LoVo (cell line): ENCODE measurements around the gene WNT3A.
"Not testable (repeated sequence)": the region's sequence is repeated elsewhere in the genome, so short reads cannot be mapped to it uniquely, and the experiment has no call there.

Experiments
- DNase-seq: peaks from one replicate; pipeline ENCODE4 v3.0.0-alpha.2; 2016; ENCODE audit warnings: low spot score

The WNT3A gene

DNA sequence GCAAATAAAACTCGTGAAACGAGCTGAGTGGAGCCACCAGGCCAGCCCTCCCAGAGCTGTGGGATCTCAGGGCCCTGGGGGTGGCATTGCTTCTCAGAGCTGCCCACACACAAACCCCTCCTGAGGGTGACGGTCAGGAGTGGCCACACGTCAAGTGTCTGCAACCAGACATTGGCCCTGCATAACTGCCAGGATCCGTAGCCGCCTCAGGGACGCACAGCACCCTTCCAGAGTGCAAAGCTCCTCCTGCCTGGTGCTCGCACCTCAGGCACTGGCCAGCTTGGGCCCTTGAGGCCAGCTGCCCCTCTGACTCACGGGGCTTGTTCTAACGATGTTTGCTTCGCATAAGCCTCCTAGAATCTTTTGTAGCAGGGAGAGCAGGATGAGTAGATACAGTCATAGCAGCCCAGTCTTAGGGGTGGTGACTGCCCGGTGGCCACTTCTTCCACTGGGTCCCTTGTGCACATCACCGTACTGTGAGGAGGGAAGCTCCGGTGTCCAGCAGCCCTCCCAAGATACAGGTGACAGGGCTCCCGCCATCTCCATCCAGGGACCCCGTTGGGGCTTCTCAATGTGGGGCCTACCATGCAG, 5.0 kb downstream of the WNT3A start:
- no peak for DNase-seq

DNA sequence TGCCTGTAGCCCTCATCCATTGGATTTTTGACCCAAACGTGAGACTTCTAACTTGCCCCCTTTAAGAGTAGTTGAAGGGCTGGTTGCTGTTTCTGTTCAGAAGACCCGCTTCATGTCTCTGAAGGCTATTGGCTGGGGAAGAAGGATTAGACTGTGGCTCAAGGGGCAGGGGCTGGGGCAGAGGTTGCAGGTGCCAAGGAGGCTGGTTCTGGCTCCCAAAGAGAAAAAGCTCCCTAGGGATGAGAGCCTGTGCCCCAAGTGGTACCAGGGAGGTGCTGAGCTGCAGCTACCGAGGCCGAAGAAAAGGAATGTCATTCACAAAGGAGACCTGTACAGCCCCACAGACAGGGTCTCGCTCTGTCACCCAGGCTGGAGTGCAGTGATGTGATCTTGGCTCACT, 5.8 kb downstream of the WNT3A start:
- DNase-seq = no peak

DNA sequence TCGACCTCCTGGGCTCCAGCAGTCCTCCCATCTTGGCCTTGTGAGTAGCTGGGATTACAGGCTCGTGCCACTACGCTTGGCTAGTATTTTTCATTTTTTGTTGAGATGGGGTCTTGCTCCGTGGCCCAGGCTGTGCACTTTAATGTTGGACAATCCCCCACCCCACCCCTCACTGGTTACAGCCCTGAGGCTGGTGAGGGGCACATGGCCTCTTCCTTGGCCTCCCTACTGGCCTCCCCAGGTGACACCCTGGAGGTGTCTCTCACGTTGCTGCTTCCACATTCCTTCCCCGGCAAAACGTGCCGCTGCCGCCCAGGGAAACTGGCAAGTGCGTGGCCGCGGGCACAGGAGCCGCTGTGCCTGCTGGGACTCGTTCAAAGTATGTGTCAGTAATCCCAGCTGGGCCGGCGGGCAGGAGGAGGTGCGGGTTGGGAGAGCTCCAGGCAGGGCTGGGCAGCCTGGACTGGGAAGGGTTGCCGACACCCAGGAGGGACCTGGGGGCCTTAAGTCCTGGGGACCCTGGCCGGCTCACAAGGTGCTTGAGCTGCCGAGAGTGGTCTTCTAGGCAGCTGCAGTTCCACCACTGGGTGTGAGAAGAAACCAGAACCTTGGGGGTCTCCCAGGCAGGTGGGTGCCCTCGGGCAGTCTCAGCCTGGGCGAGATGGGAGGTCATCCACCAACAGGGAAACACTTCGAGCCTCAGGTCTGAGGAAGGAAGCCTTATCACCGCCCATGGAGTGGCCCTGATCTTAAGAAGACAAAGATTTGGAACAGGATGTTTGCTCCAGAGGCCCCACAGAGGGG, 6.5 kb downstream of the WNT3A start:
- DNase-seq = no peak

DNA sequence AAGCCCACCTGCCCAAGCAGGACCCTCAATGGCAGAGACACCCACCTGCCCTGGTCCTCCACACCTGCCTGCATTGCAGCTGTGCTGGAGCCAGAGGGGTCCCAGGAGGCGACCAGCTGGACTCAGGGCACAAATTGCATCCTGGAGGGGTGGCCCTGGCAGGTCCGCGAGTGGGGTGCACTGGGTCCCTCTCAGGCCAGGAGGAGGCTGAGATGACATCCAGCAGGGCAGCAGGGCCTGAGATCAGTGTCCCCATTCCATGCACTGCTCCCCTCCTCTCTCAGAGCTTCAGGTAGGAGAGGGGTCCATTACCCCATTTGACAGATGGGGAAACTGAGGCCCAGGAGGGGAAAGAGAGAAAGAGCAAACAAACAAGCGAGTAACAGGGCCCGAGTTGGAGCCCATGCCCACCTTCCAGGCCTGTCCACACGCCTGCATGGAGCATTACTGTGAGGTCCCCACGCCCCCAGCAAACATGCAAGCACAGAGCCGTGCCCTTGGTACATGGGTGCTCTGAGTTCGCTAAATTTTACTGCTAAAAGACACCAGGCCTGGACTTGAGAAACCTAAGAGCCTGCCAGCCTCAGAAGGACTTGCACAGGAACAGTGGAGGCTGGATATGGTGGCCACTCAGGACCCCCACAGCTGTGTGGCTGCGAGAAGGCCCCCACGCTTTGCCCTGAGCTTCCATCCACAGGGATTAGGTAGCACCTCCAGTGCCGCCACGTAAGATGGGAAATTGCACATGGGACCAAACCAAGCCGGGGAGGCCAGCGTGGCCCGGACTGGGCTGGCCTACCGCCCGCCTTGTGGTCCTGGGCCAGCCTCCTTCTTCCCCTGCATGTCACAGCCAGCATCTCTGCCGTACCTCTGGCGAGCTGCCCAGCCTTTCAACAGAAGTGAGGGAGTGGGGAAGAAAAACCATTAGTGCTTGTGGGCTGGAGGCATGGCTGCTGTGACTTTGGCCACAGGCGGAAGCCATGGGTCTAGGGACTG, 7.4 kb downstream of the WNT3A start:
- no peak for DNase-seq

DNA sequence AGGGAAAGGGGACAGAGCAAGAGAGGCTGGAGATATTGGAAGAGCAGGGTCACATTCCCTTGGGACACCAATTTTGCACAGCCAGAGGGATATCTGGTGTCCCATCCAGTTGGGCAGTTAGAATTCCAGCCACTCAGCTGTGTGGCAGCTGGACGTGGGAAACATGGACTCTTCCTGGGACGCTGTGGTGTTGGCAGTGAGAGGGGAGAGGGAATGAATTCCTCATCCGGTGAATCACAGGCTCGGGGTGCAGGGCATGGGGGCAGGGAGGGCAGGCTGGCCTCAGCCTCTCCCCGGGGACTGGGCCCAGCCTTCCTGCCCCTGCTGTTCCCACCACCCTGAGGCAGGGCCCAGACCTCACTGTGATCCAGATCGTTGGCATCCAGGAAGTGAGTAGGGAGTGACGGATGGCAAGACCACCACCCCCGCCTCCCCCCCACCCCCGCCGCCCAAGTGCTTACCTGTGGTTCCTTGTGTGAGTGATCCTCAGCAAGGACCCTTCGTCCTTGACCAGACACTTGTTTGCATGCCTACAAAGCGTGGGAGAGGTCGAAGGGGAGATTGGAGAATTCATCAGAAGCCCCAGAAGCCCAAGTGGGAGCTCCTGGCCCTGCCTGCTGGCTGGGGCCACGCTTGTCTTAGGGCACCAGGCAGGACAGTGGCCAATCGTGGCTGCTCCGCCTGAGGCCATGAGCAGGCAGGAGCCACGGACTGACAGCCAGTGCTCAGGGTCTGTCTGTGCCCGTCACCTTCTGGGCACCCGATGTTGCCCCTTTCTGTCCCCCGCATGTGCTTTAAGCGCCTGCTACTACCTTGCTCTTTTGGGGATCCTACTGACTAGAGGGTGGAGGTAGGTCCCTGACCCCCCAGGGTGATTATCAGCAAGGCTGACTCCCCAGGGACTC, 8.7 kb downstream of the WNT3A start:
- no peak for DNase-seq

DNA sequence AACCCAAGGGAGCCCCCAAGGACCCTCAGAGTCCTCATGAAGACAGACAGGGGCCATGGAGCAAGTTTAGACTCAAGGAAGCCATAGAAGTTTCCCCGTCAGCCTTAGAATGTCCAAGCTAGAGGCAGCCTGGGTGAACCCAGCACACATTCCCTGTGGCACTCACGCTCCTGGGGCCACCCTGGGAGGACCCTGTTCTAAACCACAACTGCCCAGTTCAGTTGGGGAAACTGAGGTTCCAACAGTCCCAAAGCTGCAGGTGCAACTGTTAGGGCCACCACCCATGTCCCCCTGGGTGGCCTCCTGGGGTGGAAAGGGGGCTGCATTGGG, 9.3 kb downstream of the WNT3A start:
- DNase-seq = no peak

DNA sequence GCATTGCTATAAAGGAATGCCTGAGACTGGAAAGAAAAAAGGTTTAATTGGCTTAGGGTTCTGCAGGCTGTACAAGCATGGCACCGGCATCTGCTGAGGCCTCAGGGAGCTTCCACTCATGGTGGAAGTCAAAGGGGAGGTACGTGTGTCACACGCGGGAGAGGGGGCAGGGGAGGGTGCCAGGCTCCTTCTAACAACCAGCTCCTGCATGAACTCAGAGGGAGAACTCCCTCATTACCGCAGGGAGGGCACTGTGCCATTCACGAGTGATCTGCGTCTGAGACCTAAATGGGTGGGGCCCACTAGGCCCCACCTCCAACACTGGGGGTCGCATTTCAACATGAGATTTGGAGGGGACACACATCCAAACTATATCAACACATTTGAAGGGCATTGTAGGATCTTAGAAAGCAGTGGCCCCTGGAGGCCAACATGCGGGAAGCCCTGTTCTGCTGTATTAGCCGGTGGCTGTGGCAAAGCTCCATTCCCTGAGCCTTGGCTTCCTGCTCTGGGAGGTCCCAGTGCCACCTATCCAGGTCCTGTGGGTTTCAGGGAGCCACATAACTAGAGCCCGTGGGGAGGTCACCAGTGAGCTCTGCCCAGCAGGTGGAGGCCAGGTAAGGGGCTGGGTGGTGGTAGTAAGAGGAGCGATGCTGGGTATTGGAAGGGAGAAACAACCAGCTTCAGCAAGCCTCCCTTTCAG, 10.0 kb downstream of the WNT3A start:
- no peak for DNase-seq

DNA sequence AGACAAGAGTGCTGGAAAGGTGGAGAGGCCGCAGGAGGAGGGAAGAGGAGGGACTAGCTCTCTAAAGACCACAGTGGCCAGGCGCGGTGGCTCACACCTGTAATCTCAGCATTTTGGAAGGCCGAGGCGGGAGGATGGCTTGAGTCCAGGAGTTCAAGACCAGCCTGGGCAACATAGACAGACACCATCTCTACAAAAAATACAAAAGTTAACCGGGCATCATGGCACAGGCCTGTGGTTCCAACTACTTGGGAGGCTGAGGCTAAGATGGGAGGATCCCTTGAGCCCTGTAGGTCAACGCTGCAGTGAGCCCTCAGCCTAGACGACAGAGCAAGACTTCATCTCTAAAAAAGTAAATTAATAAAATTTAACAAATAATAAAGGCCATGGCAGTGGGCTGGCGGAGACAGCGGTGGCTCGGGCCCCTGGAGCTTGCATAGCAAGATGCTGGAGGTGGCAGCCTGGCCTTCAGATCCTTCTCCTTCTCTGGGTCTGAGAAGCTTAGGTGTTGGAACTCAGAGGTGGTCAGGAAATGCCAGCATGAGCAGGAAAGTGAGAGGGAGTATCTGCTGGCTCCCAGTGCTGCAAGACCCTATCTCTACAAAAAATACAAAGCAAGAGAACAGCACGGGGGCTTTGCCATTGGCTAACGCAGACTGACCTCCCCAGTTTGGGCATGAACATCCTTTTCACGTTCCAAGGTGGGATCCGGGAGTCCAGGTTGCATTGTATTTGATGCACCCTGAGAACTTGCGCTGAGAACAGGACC, 10.7 kb downstream of the WNT3A start:
- no peak for DNase-seq

DNA sequence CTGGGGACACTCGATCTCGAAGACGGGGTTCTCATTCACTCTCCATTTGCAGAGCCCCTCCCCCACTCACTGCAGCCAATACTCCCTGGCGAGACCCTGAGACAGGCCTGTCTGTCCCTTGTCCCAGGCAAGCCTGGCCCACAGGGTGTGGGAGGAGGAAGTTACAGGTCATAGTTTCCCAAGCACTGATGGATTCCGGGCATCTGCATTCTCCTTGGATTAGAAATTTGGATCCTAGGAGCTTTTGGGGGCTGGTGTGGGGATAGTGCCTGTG, 11.3 kb downstream of the WNT3A start:
- DNase-seq = no peak

DNA sequence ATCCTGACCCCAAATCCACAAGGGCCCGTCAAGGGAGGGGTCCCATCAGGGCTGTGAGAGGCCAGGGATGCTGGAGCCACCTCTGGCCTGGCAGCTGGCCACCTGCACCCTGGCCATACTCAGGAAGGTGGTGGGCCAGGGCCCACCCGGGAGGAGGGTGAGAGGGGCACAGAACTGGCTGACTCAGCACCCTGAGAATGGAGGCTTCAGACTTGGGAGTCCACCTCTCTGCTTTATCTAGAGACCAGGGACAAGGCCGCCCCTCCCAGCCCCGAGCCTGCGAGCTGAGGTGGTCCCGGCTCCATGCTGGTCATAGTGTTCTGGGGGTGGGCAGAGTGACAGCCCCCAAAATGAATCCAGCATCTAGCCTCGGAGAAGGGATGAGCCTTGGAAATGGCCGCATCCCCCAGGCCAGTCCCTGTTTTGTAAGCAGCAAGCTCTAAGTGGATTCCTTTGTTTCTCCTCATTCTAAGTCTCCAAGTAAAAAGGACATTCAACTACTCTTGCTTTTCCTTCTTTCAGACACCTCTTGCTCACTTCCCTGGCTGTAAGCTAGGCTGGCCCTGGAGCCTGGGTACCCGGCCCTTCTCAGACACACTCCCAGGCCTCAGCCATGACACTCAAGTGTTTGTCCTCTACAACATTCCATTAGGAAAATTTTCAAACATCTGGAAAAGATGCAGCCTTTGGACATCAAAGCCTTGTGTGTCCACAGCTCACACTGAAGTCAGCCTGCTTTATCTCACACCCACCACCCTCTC, 12.3 kb downstream of the WNT3A start:
- DNase-seq = no peak

DNA sequence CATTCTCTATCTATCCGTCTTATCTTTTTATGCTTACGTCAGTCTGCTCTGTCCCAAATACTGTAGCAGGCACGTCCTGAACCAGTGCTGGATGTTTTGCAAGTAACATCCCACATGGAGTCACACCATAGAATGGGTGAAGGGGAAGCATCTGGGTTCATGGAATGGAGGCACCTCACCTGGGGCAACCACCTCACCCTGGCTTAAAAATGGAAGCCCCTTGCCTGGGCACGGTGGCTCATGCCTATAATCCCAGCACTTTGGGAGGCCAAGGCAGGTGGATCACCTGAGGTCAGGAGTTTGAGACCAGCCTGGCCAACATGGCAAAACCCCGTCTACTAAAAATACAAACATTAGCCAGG, 12.9 kb downstream of the WNT3A start:
- not testable (repeated sequence) for DNase-seq

DNA sequence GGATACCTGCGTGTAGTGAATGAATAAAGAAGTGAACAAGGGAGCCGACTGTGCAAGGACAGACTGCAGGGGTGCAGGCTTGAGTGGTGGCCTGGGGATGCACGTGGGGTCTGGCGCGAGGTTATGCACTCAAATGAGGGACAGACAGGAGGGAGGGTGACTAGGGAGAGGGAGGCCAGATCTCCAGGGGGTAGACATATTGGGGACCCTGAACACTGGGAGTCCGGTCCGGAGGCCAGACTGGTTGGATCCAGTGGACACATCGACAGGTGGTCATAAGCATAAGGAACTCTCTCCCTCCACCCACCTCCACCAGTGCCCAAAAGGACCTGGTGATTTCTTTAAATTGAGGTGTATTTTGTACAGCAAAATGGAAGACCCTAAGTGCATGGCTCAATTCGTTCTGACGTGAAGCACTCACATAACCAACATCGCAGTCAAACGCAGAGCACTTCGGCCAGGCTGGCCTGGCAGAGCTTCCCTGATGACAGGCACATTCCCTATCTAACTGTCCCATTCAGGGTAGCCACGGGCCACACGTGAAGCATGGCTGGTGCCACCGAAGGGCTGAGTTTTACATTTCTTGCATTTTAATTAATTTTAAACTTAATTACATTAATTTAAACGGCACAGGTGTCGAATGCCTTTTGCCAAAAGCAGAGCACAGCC, 14.0 kb downstream of the WNT3A start:
- no peak for DNase-seq

DNA sequence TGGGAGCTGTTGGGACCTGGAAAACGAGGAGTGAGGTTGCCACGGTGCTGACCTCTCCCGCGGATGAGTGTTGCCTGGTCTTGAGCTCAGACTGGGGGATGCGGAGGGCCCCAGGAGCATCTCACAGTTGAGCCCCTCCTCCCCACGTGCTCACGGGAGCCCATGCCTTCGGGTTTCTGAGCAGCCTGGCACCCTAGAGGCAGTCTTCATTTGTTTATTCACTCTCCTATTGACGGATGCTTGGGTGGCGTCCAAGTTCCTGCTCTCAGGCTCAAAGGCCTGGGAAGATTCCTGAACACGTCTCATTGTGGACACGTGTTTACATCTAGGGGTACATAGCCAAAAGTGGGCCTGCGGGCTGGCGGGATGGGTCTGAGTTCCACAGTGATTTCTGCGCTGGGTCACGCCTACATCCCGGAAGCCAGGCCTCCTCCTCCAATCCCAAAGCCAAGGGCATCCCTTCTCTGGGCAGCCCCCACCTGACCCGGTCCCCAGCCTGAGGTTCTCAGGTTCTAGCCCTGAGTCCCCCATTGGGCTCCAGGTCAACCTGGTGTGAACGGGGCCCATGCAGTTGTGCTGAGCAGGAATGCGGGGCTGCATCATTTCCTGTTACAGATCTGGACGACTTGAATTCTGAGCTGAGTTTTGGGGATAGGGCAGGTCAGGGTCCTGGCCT, 14.7 kb downstream of the WNT3A start:
- DNase-seq = no peak

DNA sequence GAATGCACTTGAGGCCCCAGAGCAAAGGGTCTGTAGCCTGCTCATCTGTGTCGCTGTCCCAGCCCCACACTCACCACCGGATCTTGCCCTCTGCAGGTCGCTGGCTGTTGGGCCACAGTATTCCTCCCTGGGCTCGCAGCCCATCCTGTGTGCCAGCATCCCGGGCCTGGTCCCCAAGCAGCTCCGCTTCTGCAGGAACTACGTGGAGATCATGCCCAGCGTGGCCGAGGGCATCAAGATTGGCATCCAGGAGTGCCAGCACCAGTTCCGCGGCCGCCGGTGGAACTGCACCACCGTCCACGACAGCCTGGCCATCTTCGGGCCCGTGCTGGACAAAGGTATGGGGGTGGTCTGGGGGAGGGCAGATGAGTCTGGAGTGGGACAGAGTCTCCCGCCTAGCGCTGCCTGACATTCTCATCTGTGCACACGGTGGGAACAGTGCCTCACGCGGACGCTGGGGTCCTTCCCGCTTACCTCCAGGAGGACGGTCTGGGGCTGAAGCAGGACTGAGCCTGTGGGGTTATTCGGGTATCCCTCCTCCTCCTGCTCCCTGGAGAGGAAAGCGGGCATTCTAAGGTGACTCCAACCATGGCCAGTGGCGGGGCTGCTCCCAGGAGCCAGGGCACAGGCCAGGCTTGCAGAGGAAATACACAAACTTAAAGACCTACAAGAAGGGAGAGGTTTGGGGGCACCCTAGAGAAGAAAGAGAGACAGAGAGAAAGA, 15.9 kb downstream of the WNT3A start:
- no peak for DNase-seq

DNA sequence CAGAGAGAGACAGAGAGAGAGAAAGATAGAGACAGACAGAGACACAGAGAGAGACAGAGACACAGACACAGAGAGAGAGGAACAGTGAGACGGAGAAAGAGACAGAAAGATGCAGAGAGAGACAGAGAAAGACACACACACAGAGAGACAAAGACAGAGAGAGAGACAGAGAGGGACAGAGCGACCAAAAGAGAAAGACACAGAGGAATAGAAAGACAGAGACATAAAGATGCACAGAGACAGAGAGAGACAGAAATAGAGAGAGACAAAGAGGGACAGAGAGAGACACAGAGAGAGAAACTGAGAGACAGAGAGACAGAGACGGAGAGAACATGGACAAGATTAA, 16.5 kb downstream of the WNT3A start:
- DNase-seq = no peak

DNA sequence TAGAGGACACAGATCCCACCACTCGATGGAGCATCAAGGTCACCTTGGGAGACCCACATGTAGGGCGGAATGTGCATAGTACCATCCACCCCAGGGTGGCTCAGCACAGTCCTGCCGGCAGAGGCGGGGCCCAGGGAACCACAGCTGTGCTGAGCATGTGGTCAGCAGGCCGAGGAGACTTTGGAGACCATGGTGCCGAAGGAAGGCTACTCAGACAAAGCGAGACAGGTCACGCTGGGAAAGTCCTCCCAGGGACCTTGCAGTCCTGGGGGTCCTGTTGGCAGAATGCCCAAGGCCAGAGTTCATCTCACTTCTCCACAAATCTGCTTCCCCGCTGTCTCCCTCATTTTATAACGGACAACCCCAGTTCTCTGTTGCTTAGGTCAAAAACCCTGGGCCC, 22.5 kb downstream of the WNT3A start:
- DNase-seq = no peak

DNA sequence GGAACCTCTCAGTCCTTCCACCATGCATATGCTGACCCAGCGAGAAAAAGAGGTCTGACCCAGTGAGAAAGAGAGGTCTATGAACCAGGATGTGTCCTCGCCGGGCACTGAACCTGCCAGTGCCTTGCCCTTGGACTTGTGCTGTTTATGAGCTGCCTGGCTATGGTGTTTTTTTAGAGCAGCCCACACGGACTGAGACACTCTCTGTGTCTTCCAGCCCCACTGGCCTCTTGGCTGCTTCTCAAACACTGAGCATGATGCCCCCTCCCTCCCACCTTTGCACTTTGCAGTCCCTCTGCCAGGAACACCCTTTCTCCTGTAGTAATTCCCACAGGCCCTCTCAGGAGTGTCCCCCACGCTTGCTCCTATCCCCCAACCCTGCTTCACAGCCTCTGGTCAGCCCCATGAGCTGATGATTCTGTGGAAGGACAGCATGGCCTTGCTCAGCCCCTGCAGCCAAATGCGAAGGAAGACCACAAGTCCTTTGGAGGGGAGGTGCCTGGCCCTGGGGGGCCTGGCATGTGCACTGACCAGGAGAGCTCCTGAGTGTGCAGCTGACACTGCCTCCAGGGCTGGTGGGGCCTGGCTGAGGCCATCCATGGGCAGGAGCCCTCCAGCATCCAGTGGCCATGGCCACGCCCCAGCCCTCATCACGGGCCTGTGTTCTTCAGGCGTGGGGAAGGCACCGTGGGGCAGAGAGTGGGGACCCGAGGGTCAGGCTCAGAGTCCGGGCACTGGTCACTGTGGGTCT, 23.8 kb downstream of the WNT3A start:
- DNase-seq = no peak
